ENCODE results near the gene MME. TPM values are rescaled to one million over a fixed set of nuclear protein-coding genes. Genes with fewer than 3 reads are reported as not detected.

MME gene
- total and polyA plus RNA-seq, 2 of the 8 experiments (the other 6 are each of a cell fraction or from before 2014, with no cell fraction given) = 5.0 to 39.6 TPM

DNA sequence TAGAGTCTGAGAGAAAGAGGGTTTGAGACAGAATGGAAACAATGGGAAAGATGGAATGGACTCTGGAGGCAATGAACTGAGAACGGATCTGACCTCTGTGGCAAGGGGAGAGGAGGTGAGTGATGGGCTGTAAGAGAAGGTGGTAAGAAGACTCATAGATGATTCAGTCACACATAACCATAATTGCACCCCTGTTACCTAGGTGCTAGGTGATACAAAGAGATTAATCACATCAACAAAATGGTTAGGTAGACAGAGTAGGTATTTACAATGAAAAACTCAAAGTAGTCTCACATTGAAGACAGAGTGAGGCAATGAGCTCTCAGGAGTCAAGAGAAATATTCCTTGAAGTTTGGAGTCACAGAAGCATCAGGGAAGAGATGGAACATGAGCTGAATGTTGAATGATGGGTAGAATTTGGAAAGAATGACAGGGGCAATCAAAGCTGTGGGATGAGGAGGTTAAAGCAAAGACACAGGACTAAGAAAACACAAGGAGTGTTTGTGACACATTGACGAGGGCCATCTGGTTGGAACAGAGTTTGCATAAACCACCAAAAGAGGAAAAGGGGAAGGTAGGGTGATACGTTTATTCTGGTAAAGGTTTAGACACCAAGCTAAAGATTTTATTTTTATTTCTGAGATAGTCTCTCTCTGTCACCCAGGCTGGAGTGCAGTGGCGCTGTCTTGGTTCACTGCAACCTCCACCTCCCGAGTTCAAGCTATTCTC, 32.7 kb downstream of the MME start:
- 92% methylated on average over 5 of the region's 5 CpGs; no CpG with 5 or more reads in 1 of the 2 experiments for WGBS, 2 experiments (ENCODE audit: extremely low coverage in 1 of 2, insufficient coverage in 1 of 2, insufficient read length in 1 of 2, insufficient replicate concordance in 2 of 2, low coverage in 1 of 2, low lambda C conversion rate in 2 of 2, missing lambda C conversion rate in 1 of 2)
- H3K9me3 ChIP-seq (ENCODE audit: insufficient read depth in 2 of 2, low read depth in 1 of 2, low read length in 1 of 2) = no peaks in the 10 kb centered on the region

More for the DNA sequence above, 32.7 kb downstream of the MME start:
- no peaks in the 10 kb centered on the region for H4K20me1 ChIP-seq (replicated peaks in 1 of 2; ENCODE audit: control insufficient read depth in 1 of 2, insufficient read depth in 2 of 2, low read length in 2 of 2)
- no peak for DNase-seq (ENCODE audit: low read depth in 1 of 2, low spot score in 2 of 2)
- H2BK5ac ChIP-seq (ENCODE audit: low read depth, low read length) = no peak overlapping the region
- H3K56ac ChIP-seq (replicated peaks; ENCODE audit: insufficient read length, low read depth, low read length) = no peak overlapping the region
- H3K9ac ChIP-seq (replicated peaks in 1 of 4; ENCODE audit: extremely low read depth in 1 of 4, low read depth in 3 of 4, low read length in 3 of 4) = no peak overlapping the region
- no peak overlapping the region for H3K4me2 ChIP-seq (ENCODE audit: insufficient read depth in 1 of 2, low read depth in 2 of 2, low read length in 2 of 2)
- FAIRE-seq = no peak
- no peak overlapping the region for H2AFZ ChIP-seq (ENCODE audit: low read length)
- no peak overlapping the region for H3K27ac ChIP-seq (ENCODE audit: low read depth, low read length)
- H3K36me3 ChIP-seq (ENCODE audit: control insufficient read depth in 2 of 4, insufficient read depth in 4 of 4, low read length in 3 of 4) = no peaks in the 10 kb centered on the region
- H2AK5ac ChIP-seq (ENCODE audit: low read depth, low read length) = no peak overlapping the region
- no peak overlapping the region for H3K23ac ChIP-seq (ENCODE audit: insufficient read length)
- no peaks in the 10 kb centered on the region for H3K4me1 ChIP-seq (replicated peaks in 1 of 4; ENCODE audit: control insufficient read depth in 3 of 4, insufficient read depth in 4 of 4, low read length in 3 of 4)
- TF ChIP-seq USF2 (IDR thresholded peaks at IDR 0.05; ENCODE audit: low read length) (no peak), EGR1 (IDR thresholded peaks at IDR 0.05; ENCODE audit: borderline replicate concordance, low read depth, low read length) (no peak), ZNF274 (IDR thresholded peaks at IDR 0.05; ENCODE audit: borderline replicate concordance, extremely low read depth, low read length) (no peak), POLR2A (IDR thresholded peaks at IDR 0.05; ENCODE audit: control extremely low read depth in 1 of 2, low read depth in 2 of 2, low read length in 2 of 2) (no peak), GTF2F1 (IDR thresholded peaks at IDR 0.05; ENCODE audit: borderline replicate concordance, low read depth, low read length) (no peak), NANOG (IDR thresholded peaks at IDR 0.05; ENCODE audit: insufficient read depth, low read depth, low read length, poor library complexity, severe bottlenecking) (no peak), POU5F1 (IDR thresholded peaks at IDR 0.05; ENCODE audit: low read depth, low read length) (no peak), SIRT6 (IDR thresholded peaks at IDR 0.05; ENCODE audit: low read length) (no peak), CTBP2 (IDR thresholded peaks at IDR 0.05; ENCODE audit: borderline replicate concordance, insufficient read depth, insufficient read length, low read length) (no peak), GABPA (IDR thresholded peaks at IDR 0.05; ENCODE audit: borderline replicate concordance, insufficient read depth, low read length) (no peak), CEBPB (IDR thresholded peaks at IDR 0.05; ENCODE audit: low read depth, low read length) (no peak)
- H3K27me3 ChIP-seq (replicated peaks in 1 of 4; ENCODE audit: control insufficient read depth in 3 of 4, extremely low read depth in 1 of 4, insufficient read depth in 3 of 4, low read length in 3 of 4) = no peaks in the 10 kb centered on the region
- H3K14ac ChIP-seq (ENCODE audit: insufficient read length) = no peak overlapping the region
- no peak overlapping the region for H2BK20ac ChIP-seq (ENCODE audit: low read length)
- no peaks in the 10 kb centered on the region for H3K79me1 ChIP-seq (ENCODE audit: low read depth, low read length)
- no peak overlapping the region for H2BK120ac ChIP-seq (replicated peaks; ENCODE audit: low read depth, low read length)
- no peak overlapping the region for H4K5ac ChIP-seq (ENCODE audit: insufficient read length, low read depth, low read length)
- H3K79me2 ChIP-seq (ENCODE audit: control insufficient read depth in 1 of 2, insufficient read depth in 2 of 2, low read length in 2 of 2) = no peaks in the 10 kb centered on the region
- POLR2A ChIA-PET (ENCODE audit: partially characterized antibody) = no interaction called here
- H3K4ac ChIP-seq (replicated peaks; ENCODE audit: insufficient read length, low read depth, low read length) = no peak overlapping the region
- H3K4me3 ChIP-seq (ENCODE audit: extremely low read depth in 1 of 4, insufficient read depth in 2 of 4, low read depth in 3 of 4, low read length in 4 of 4) = no peak overlapping the region
- H3K18ac ChIP-seq (ENCODE audit: extremely low read depth, low read length) = no peak overlapping the region
- CTCF ChIA-PET (ENCODE audit: partially characterized antibody) = interaction anchor here (0.6 to 2.2 kb wide), 6 partner anchors 13 to 211 kb away, joined by 3 to 9 read pairs (median 4); no protein-coding TSS in a partner anchor
- H4K8ac ChIP-seq (ENCODE audit: extremely low read depth, insufficient read depth, low read length) = no peak overlapping the region
- H2BK12ac ChIP-seq (ENCODE audit: low read depth, low read length) = no peak overlapping the region
- no peak overlapping the region for H4K91ac ChIP-seq (replicated peaks; ENCODE audit: insufficient read length, low read length)
- no peaks in the 10 kb centered on the region for H3K23me2 ChIP-seq (ENCODE audit: low read depth, low read length)
- no peak overlapping the region for H2BK15ac ChIP-seq (ENCODE audit: low read length)

Data from H1 (cell line).